Psoas muscle (tissue), 8 donors: ENCODE results near the gene DOK4. TPM values are rescaled to one million over a fixed set of nuclear protein-coding genes. Genes with fewer than 3 reads are reported as not detected.

Experiments
- ATAC-seq, 4 donors: fragments of 200-7000 bp; cut with Tn5 transposase; one replicate each; pipeline ENCODE4 v1.9.1; 2020; ENCODE audit warnings: moderate library complexity in 3 of 4, mild to moderate bottlenecking in 2 of 4
- DNase-seq, 2 donors: peaks; one replicate each; pipeline ENCODE4 v3.0.0-alpha.2; 2020
- H3K27ac ChIP-seq: fragments of 200-600 bp; one replicate; pipeline ENCODE4 v1.8.0; 2022
- H3K27me3 ChIP-seq, 3 donors: fragments of 200-600 bp in 1 of 3; one replicate each; pipeline versions ENCODE4 v1.6.1 to v1.8.0; 2013 to 2022; ENCODE audit warnings: low read length in 2 of 3, mild to moderate bottlenecking in 2 of 3, moderate library complexity in 1 of 3; ENCODE audit not compliant: insufficient read depth in 3 of 3
- H3K36me3 ChIP-seq, 2 donors: fragments of 200-600 bp in 1 of 2; one replicate each; pipeline versions ENCODE4 v1.6.1 to v1.8.0; 2013 to 2022; ENCODE audit warnings: low read depth in 1 of 2, mild to moderate bottlenecking in 1 of 2, moderate library complexity in 1 of 2; ENCODE audit not compliant: insufficient read depth in 1 of 2
- H3K4me1 ChIP-seq: fragments of 200-600 bp; one replicate; pipeline ENCODE4 v1.8.0; 2022
- H3K4me3 ChIP-seq: fragments of 200-600 bp; one replicate; pipeline ENCODE4 v1.8.0; 2022; ENCODE audit warnings: mild to moderate bottlenecking
- H3K9me3 ChIP-seq: fragments of 200-600 bp; one replicate; pipeline ENCODE4 v1.8.0; 2022
- WGBS, 3 donors: extraction: QIAGEN DNeasy Blood & Tissue Kit; methylation state at CpG; one replicate each; pipeline versions ENCODE4 v1.1.6 to v1.1.7; 2013; 5-methylcytosine and 5-hydroxymethylcytosine counted together
- intact Hi-C, 2 donors: fragments of 100-400 bp; cut with DNase I; formaldehyde crosslinking; loops; one replicate each; pipeline versions ENCODE4 v1.11.0 to v1.14.2; 2022
- polyA plus RNA-seq, 3 donors: library from polyadenylated mRNA; stranded (reverse); fragments of 200-250 nt; gene quantifications; one replicate each; pipeline ENCODE4 v1.2.3, GENCODE V29; 2013
- total RNA-seq, 4 donors: library from RNA; stranded (reverse); fragmentation: NEBNext Ultra II Directional in 2 of 4; extraction: Animal tissue kit (Norgen Biotek cat#: 25700) in 2 of 4; gene quantifications; one replicate each; pipeline versions ENCODE4 v1.2.1 to v1.2.4, GENCODE V29; 2021 to 2023
- TF ChIP-seq, protein P1 (sequence below): fragments of 200-600 bp; IDR thresholded peaks from one replicate; pipeline ENCODE4 v1.8.0; 2022; ENCODE audit warnings: antibody characterized with exemption
- donor health status: healthy with polysubstance abuse.
- donor health status: DM: no; HTN: no; CAD: no; lungs with moderate emphysema.
- donor health status: Bipolar disorder and iron deficiency.
- donor health status: healthy.
- donor health status: DM: yes; HTN: yes; CAD: no.
- donor health status: DM: no; HTN: no; CAD: no.
- donor health status: DM: no; HTN: no; CAD: no.
- donor health status: DM: yes; HTN: yes; CAD: no.

DOK4 gene
- total and polyA plus RNA-seq, 7 donors: 1.3 to 4.3 (median 1.9) TPM

- intact Hi-C loops: no loop called here
- no peaks in the 10 kb centered on the region for H3K36me3 ChIP-seq
- DNase-seq (peak in 1 of 2 donors; percentile 29), ATAC-seq (no peak)
- H3K27ac ChIP-seq: no peak overlapping the region
- H3K4me1 ChIP-seq: no peaks in the 10 kb centered on the region
- no peaks in the 10 kb centered on the region for H3K9me3 ChIP-seq
- no peak overlapping the region for H3K4me3 ChIP-seq
- 85 to 96% (median 88%) methylated on average over 3 of the region's 3 CpGs for WGBS, 3 donors
- H3K27me3 ChIP-seq: no peaks in the 10 kb centered on the region
- TF ChIP-seq, protein P1, sequence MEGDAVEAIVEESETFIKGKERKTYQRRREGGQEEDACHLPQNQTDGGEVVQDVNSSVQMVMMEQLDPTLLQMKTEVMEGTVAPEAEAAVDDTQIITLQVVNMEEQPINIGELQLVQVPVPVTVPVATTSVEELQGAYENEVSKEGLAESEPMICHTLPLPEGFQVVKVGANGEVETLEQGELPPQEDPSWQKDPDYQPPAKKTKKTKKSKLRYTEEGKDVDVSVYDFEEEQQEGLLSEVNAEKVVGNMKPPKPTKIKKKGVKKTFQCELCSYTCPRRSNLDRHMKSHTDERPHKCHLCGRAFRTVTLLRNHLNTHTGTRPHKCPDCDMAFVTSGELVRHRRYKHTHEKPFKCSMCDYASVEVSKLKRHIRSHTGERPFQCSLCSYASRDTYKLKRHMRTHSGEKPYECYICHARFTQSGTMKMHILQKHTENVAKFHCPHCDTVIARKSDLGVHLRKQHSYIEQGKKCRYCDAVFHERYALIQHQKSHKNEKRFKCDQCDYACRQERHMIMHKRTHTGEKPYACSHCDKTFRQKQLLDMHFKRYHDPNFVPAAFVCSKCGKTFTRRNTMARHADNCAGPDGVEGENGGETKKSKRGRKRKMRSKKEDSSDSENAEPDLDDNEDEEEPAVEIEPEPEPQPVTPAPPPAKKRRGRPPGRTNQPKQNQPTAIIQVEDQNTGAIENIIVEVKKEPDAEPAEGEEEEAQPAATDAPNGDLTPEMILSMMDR: no peak
These were observed 21.7 kb upstream of the DOK4 start for GRCh38 chr16:57508035-57508425.

DNA sequence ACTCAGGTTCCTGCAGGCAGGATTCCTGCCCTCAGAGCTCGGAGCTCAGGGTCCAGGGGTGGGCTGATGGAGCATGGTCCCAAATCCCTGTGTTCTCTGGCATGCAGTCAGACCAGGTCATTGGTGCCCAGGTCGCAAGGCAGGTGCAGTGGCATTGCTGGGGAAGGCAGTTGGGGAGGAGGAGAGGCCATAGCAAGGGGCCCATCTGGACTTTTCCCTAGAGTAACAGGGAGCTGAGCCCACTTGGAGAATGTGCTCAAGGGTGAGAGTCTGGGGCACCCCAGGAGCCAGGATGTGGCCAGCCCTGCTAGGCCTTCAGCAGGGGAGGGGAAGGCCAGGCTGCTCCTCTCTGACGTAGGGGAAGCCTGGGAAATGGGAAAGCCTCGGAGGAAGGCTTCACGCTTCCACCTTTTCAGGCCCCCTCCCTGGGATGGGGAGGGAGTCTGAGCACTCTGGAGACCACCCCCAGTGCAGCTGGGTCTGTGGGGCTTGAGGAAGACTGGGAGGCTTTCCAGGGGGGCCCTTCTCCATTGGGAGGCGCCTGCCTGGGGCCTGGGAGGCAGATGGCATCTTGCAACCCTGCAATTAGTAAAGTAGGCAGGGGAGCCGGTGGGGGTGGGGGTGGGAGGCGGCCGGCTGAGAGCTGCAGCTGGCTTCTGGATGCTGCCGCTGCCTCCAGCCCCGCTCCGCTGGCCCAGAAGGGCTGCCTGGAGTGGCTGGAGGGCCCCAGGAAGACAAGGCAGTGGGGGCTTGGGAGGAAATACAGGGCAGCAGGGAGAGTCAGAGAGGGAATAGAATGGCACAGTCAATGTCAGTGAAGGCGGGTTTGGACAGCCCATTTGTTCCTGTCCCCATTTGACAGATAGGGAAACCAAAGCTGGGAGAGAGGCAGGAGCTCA is 21.1 kb upstream of the DOK4 start:
- H3K4me3 ChIP-seq: no peak overlapping the region
- no peaks in the 10 kb centered on the region for H3K27me3 ChIP-seq
- intact Hi-C loops: no loop called here
- ATAC-seq (no peak), DNase-seq (peak in 1 of 2 donors; percentile 17)
- TF ChIP-seq, protein P1: no peak
- H3K9me3 ChIP-seq: no peaks in the 10 kb centered on the region
- 57 to 58% (median 57%) methylated on average over 13 of the region's 13 CpGs for WGBS, 3 donors
- H3K36me3 ChIP-seq: no peaks in the 10 kb centered on the region
- H3K27ac ChIP-seq: no peak overlapping the region
- no peaks in the 10 kb centered on the region for H3K4me1 ChIP-seq

DNA sequence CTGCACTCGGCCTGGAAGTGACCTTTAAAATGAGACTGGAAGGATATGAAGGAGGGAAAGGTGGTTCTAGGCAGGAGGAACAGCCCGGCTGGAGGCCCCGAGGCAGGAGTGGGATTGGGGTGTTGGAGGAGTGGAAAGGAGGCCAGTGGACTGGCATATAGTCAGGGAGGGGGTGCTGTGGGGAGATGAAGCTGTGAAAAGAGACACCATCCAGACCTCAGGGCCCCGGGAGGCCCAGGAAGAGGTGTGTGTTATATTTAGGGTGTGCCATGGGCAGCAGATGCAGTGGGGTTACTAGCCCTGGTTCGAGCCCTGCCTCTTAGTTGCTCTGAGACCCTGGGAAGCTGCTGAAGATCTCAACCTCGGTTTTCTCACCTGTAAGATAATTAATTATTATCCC is 18.9 kb upstream of the DOK4 start:
- ATAC-seq (no peak), DNase-seq (peak in 1 of 2 donors; percentile 6)
- H3K4me1 ChIP-seq: no peaks in the 10 kb centered on the region
- TF ChIP-seq, protein P1: no peak
- H3K4me3 ChIP-seq: no peak overlapping the region
- H3K27me3 ChIP-seq: no peaks in the 10 kb centered on the region
- intact Hi-C loops: no loop called here
- H3K9me3 ChIP-seq: no peaks in the 10 kb centered on the region
- H3K36me3 ChIP-seq: no peaks in the 10 kb centered on the region
- H3K27ac ChIP-seq: no peak overlapping the region
- WGBS, 3 donors: 68 to 71% (median 71%) methylated on average over 6 of the region's 6 CpGs

GRCh38 chr16:57504491-57504890 is 18.2 kb upstream of the DOK4 start:
- TF ChIP-seq, protein P1: no peak
- Histone ChIP-seq H3K27me3 (no peaks in the 10 kb centered on the region), H3K4me1 (no peaks in the 10 kb centered on the region), H3K9me3 (no peaks in the 10 kb centered on the region), H3K27ac (no peak overlapping the region), H3K4me3 (no peak overlapping the region), H3K36me3 (no peaks in the 10 kb centered on the region)
- ATAC-seq (no peak), DNase-seq (peak in 1 of 2 donors; percentile 7)
- 70 to 80% (median 74%) methylated on average over 5 of the region's 5 CpGs for WGBS, 3 donors
- intact Hi-C loops: no loop called here
